Loucy (cell line): ENCODE data around the gene SAMD14.

Experiments used
- EZH2phosphoT487 ChIP-seq: fragments of 200-600 bp; IDR thresholded peaks from 2 replicates; pipeline ENCODE4 v1.6.1; 2018; ENCODE audit warnings: antibody characterized with exemption, mild to moderate bottlenecking, moderate library complexity, borderline replicate concordance
- TF ChIP-seq, protein P1 (sequence below): fragments of 200-600 bp; sonication (generic); conservative IDR thresholded peaks from 2 replicates; pipeline ENCODE4 v1.5.1; 2014; ENCODE audit warnings: mild to moderate bottlenecking, antibody characterized with exemption, low read length

DNA sequence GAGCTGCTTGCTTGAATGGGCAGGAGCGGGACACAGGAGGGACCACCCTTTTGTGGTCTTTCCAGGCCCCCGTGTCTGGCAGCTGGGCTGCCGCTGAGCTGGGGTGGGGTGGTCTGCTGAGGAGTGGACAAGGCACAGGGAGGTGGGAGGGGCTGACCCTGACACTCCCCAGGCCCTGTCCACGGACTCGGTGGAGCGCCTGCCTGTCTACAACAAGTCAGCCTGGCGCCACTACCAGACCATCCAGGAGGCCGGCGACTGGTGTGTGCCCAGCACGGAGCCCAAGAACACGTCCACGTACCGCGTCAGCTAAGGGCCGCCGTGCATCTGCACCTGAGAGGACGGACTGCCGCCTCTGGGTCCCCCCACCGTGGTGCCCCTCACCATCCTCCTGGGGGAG lies 20.2 kb downstream of the SAMD14 start:
- TF ChIP-seq, protein P1, sequence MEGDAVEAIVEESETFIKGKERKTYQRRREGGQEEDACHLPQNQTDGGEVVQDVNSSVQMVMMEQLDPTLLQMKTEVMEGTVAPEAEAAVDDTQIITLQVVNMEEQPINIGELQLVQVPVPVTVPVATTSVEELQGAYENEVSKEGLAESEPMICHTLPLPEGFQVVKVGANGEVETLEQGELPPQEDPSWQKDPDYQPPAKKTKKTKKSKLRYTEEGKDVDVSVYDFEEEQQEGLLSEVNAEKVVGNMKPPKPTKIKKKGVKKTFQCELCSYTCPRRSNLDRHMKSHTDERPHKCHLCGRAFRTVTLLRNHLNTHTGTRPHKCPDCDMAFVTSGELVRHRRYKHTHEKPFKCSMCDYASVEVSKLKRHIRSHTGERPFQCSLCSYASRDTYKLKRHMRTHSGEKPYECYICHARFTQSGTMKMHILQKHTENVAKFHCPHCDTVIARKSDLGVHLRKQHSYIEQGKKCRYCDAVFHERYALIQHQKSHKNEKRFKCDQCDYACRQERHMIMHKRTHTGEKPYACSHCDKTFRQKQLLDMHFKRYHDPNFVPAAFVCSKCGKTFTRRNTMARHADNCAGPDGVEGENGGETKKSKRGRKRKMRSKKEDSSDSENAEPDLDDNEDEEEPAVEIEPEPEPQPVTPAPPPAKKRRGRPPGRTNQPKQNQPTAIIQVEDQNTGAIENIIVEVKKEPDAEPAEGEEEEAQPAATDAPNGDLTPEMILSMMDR: no peak
- TF ChIP-seq EZH2phosphoT487: no peak
